HG03066 (cell line): Measurements from ENCODE around the gene CYB561D1.
"Not testable (repeated sequence)": the region's sequence is repeated elsewhere in the genome, so short reads cannot be mapped to it uniquely, and the experiment has no call there.

Experiments used
- ATAC-seq: cut with Tn5 transposase; IDR thresholded peaks from one replicate; pipeline ENCODE4 v1.9.1; 2021; ENCODE audit warnings: low read depth; ENCODE audit not compliant: unreplicated experiment

Gene CYB561D1, protein sequence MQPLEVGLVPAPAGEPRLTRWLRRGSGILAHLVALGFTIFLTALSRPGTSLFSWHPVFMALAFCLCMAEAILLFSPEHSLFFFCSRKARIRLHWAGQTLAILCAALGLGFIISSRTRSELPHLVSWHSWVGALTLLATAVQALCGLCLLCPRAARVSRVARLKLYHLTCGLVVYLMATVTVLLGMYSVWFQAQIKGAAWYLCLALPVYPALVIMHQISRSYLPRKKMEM

GRCh38 chr1:109493805-109494539 is at the start of gene CYB561D1:
Gene CYB561D1 (plus strand): TSS chr1:109494094. CDS start chr1:109494140, 46 bp downstream.
- peak; percentile 87 for ATAC-seq

DNA sequence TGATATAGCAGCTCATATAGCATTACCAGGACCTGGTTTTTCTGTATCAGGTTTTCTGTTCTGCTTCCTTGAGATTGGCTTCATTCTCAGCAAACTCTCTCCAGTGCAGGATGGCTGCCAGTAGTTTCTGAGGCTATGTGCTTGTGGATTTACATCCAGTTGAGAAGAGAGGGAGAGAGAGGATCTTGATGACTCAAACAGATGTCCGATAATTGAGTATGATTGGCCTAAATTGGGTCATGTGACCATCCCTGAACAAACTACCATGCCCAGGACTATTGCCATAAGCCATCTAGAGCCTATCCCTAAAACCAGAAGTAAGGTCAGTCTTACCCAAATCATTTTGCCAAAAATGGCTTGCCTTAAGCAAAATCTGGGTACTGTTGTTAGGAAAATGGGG is 49.5 kb upstream of the CYB561D1 start:
- ATAC-seq, result no peak

DNA sequence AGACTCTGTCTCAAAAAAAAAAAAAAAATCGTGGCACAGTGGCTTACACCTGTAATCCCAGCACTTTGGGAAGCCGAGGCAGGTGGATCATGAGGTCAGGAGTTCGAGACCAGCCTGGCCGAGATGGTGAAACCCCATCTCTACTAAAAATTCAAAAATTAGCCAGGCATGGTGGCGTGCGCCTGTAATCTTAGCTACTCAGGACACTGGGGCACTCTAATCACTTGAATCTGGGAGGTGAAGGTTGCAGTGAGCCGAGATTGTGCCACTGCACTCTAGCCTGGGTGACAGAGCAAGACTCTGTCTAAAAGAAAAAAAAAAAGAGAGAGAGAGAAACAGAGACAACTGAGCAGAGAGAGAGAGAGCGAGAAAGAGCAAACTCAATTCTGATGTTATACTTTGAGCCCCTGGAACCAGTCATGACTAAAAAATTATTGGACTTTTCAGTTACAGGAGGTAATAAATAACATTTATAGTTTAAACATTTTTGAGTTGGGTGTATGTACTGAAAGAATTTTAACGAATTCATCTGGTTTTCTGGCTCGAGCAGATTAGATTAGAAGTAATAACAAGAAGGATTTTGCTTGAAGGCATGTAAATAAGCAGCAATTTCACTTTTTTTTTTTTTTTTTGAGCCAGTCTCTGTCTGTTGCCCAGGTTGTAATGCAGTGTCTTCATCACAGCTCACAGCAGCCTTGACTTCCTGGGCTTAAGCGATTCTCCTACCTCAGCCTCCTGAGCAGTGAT is 47.8 kb upstream of the CYB561D1 start:
- not testable (repeated sequence) for ATAC-seq

GRCh38 chr1:109447524-109447923 is 46.4 kb upstream of the CYB561D1 start:
- no peak for ATAC-seq

DNA sequence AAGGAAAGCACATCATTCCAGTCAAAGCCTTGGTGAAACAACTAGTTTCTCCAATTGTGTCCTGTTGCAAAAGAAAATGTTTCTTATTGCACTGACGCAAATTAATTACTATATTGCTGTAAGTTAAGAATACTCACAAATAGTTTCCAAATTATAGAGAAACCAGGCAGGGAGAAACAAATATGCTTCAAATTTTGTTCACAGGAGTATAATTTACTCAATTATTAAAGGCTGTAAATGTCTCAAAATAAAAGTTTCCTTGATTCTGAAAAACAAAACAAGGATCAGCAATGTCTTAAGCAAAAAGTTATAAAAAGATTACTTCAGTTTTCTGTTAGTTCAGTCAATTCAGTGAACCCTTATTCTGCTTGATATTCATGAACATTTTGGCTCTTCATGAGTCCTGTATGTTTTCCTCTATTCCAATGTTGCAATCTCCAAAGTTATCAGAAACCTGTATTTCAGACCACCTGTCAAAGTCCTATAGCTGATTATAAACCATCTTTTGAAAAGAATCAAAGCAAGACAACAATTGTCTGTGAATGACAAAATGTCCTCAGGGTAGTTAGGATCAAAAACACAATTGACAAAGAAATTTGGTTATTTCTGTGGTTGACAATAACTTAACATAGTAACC is 39.3 kb upstream of the CYB561D1 start:
- ATAC-seq, result no peak

DNA sequence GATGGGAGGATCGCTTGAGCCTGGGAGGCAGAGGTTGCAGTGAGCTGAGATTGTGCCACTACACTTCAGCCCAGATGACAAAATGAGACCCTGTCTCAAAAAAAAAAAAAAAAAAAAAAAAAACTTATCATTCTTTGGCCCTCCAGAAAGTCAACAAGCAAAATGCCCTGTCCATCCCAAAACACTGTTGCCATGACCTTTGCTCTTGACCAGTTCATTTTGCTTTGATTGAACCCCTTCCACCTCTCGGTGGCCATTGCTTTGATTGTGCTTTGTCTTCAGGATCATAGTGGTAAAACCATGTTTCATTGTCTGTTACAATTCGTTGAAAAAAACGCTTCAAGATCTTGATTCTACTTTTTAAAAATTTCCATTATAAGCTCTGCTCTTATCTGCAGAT is 36.1 kb upstream of the CYB561D1 start:
- ATAC-seq, result no peak

- no peak for ATAC-seq
Measured at GRCh38 chr1:109466125-109466451, 27.8 kb upstream of the CYB561D1 start.

- ATAC-seq, result no peak
Measured at GRCh38 chr1:109466452-109467300, 27.2 kb upstream of the CYB561D1 start, which contains the start of gene SYPL2. Gene SYPL2 (plus strand): TSS chr1:109466546. CDS start chr1:109466844, 298 bp downstream.

DNA sequence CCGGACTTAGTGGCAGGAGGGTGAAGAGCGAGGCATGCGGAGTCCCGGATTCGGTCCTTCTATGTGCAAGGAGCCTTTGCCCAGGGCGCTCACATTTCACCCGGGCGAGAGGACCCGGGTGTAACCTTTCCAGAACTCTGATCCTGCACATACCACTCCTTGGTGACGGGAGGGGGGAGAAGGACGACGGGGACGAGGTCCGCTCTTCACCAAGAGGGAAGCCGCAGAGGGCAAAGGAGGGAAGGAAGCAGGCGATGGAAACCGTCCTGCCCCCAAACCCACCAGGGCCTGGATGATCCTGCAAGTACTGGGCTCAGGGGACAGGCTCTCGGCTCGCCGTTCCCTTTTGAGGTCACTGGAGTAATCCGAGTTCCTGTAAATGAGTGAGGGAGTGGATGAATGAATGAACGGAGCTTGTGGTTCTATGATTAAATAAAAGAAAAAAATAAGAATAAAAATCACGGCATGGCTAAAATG is 26.6 kb upstream of the CYB561D1 start:
- ATAC-seq, result no peak

DNA sequence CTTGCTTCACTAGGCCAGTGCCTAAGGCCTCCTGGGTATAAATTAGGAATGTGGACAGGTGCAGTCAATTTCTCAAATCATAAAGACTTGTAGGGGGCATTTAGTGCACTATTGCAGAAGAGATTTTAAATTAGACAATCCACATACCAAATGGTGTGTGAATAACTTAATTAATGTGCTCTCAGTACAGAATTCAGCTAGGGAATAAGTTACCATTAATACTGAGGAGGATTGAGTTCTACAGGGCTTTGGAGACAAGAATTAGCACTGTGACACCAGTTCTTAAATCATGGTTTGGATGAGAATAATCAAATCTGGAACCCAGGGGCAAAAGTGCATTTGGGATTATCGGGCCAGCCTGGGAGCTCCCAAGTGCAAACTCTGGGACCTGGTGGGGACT is 25.8 kb upstream of the CYB561D1 start:
- no peak for ATAC-seq

DNA sequence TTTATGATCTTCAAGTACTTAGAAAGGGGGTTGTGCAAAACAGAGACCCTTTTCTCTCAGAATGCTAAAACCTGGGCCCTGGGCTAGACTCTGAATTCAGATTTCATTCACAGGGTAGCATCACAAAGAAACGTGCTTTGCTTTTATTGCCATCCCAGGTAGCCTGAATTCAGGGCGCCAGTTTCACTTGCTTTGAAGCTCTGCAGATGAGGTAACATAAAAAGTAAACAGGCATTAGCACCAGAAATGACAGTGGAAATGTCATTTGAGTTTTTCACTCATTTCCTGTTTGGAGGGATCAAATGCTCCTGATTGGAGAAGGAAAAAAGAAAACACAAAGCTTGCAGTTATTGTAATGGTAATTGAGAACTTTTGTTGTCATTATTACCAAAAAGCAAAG is 25.0 kb upstream of the CYB561D1 start:
- no peak for ATAC-seq

DNA sequence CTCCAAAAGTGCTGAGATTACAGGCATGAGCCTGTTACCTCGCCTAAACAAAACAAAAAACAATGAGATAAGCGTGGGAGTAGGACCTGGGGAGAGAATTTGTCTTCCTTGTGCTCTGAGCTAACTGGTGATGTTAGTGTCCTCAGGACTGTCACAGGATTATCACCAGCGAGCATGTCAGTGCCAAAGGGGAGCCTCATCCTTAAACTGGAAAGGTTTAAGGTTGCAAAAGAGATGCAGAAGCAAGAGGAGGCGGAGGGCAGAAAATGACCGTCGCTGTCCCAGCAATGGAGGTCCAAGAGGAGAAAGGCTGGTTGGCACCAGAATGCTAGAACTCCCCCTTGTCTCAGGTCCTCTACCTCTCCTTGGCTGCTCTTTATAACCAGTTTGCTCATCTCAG is 23.6 kb upstream of the CYB561D1 start:
- no peak for ATAC-seq

- no peak for ATAC-seq
Measured at GRCh38 chr1:109472779-109473178, 21.1 kb upstream of the CYB561D1 start.

- ATAC-seq, result not testable (repeated sequence)
Measured at GRCh38 chr1:109473284-109474057, 20.4 kb upstream of the CYB561D1 start.

DNA sequence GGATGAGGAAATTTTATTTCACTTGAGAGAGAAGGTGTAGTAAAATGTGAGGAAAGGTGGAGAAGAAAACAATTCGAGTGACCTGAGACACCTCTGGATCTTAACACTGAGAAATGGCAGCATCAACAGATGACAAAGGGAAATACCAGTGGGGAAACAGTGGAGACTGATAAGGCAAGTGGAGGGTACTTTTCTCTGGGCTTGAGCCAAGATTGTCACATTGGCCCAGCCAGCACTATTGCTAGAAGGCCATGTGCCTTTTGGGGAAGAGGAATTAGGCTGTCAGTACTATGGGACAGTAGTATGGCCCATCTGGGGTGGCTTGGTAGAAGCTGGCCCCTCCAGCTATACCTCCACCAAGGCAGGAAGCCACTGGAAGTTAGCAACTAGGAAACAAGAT is 19.2 kb upstream of the CYB561D1 start:
- ATAC-seq, result no peak

DNA sequence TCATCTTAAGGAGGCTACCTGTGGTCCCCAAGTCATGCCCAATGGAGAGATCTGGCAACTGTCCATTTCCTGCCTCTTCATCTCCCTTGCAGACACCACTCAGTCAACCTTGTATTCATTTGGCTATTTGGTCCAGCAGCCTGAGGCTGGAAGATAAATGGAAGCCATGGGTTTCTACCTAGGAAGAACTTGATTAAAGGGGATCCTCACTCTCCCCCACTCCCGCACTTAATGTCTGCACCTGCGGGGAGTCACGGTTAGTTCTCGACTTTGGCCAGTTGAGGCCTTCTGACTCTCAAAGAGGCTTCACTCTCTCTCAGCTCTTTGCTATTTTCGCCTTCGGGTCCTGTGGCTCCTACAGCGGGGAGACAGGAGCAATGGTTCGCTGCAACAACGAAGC is 18.6 kb upstream of the CYB561D1 start:
- no peak for ATAC-seq

DNA sequence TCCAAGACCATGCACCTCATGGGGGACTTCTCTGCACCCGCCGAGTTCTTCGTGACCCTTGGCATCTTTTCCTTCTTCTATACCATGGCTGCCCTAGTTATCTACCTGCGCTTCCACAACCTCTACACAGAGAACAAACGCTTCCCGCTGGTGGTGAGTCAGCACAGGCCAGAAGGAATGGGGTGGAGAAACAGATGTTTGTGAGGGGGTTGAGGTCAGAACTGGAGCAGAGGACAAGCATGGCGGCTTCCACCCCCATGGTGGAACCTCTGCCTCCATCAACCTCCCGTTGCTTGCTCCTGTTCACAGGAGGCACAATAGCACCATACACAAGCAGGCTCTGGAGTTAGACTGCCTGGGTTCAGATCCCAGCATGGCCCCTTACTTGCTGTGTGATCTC is 17.1 kb upstream of the CYB561D1 start:
- ATAC-seq, result no peak

GRCh38 chr1:109477821-109478220 is 16.1 kb upstream of the CYB561D1 start:
- ATAC-seq, result no peak

GRCh38 chr1:109478806-109479205 is 15.1 kb upstream of the CYB561D1 start:
- no peak for ATAC-seq
